Colonic mucosa (tissue), 4 donors: Measurements from ENCODE around the gene ACSM2A. TPM values are rescaled to one million over a fixed set of nuclear protein-coding genes. Genes with fewer than 3 reads are reported as not detected.
"Not testable (repeated sequence)": the region's sequence is repeated elsewhere in the genome, so short reads cannot be mapped to it uniquely, and the experiment has no call there.

Experiments
- DNase-seq: peaks from one replicate; pipeline ENCODE4 v3.0.0-alpha.2; 2020
- H3K27ac ChIP-seq: fragments of 200-600 bp; one replicate; pipeline ENCODE4 v1.8.0; 2021
- H3K27me3 ChIP-seq: fragments of 200-600 bp; one replicate; pipeline ENCODE4 v1.8.0; 2021
- H3K36me3 ChIP-seq: fragments of 200-600 bp; one replicate; pipeline ENCODE4 v1.8.0; 2021
- H3K4me1 ChIP-seq: fragments of 200-600 bp; one replicate; pipeline ENCODE4 v1.8.0; 2021; ENCODE audit warnings: mild to moderate bottlenecking
- H3K4me3 ChIP-seq: fragments of 200-600 bp; one replicate; pipeline ENCODE4 v1.8.0; 2021
- H3K9ac ChIP-seq, 2 donors: one replicate each; pipeline ENCODE4 v1.7.0; 2013; ENCODE audit warnings: control low read depth in 2 of 2, low read depth in 2 of 2, low read length in 2 of 2
- H3K9me3 ChIP-seq: fragments of 200-600 bp; one replicate; pipeline ENCODE4 v1.8.0; 2021
- intact Hi-C: fragments of 100-400 bp; cut with DNase I; formaldehyde crosslinking; loops from one replicate; pipeline ENCODE4 v1.14.1; 2022
- total RNA-seq, 2 donors: library from RNA; stranded (reverse); fragmentation: NEBNext Ultra II Directional in 1 of 2; extraction: Animal tissue kit (Norgen Biotek cat#: 25700) in 1 of 2; gene quantifications; one replicate each; pipeline ENCODE4 v1.2.1, GENCODE V29; 2021
- TF ChIP-seq, protein P1 (sequence below): fragments of 200-600 bp; IDR thresholded peaks from one replicate; pipeline ENCODE4 v1.8.0; 2022; ENCODE audit warnings: antibody characterized with exemption, mild to moderate bottlenecking
- donor health status: healthy.
- donor health status: DM: no; HTN: no; CAD: no.
- donor health status: DM: no; HTN: no; CAD: no.

The ACSM2A gene
- total RNA-seq, 2 donors from 2014 or later = 0.20 TPM; not detected in 1

DNA sequence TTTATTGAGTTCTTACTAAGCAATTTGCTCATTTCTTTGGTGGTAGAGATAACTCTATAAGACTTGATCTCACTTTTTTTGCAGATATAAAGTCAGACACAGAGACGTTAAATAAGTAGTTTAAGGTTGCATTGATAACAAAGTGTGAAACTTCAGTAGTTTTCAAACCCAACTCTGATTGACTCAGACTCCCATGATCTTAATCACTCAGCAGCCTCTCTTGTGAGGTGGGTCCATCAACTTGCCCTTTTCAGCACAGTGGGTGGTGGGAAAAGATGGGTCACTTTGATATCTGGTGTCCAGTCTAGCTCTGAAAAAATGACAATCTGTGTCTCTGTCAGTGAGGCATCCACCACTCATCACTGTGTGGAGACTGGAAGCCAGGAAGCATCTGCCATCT lies 19.4 kb downstream of the ACSM2A start:
- H3K4me1 ChIP-seq, H3K27me3 ChIP-seq, H3K9ac ChIP-seq, DNase-seq, intact Hi-C loops, H3K36me3 ChIP-seq, H3K27ac ChIP-seq, H3K4me3 ChIP-seq, H3K9me3 ChIP-seq: not testable (repeated sequence)

DNA sequence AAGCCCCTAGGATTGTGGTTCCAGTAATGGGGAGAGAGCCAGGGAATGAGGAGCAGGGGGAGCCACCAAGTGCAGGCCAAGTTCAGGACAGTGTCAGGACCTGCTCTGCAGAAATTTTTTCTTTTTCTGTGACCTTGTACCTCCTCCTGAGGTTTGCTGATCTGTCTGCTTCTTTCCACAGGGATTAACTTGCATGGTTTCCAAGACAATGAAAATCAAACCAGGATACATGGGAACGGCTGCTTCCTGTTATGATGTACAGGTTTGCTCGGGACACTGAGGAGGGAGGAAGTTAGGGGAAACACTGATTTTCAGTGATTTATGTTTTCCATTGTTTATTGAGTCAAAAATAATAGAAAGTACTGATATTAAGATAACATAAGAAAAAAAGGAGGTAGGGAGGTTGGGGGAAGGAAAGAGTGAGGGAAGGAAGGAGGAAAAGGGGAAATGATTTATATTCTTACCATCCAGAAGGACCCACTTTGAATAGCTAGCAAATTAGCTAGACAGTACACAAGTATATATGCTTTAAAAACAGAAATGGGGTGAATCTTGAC lies 25.9 kb downstream of the ACSM2A start:
- H3K27me3 ChIP-seq, H3K27ac ChIP-seq, H3K9me3 ChIP-seq, H3K36me3 ChIP-seq, H3K4me1 ChIP-seq, H3K4me3 ChIP-seq, H3K9ac ChIP-seq, DNase-seq, intact Hi-C loops: not testable (repeated sequence)

DNA sequence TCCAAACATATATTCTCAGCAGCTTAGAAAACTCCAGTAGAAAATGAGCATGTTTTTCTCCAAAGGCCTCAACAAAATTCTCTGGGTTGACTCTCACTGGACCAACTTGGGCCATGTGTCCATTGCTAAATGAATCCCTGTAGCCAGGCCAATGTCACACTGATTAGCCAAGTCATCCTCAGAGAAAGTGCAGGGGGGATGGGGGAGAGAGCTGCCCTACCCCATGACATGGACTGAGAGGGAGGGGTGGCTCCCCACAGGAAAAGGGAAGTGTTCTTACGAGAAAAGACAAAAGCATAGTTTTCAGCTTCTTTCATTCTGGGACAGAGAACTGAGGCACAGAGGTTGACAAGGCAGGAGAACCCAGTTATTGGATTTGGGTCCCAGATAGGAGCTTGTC lies 32.7 kb downstream of the ACSM2A start:
- H3K9me3 ChIP-seq, H3K4me3 ChIP-seq, H3K4me1 ChIP-seq, H3K27ac ChIP-seq, H3K36me3 ChIP-seq, DNase-seq, H3K27me3 ChIP-seq, H3K9ac ChIP-seq, intact Hi-C loops: not testable (repeated sequence)

DNA sequence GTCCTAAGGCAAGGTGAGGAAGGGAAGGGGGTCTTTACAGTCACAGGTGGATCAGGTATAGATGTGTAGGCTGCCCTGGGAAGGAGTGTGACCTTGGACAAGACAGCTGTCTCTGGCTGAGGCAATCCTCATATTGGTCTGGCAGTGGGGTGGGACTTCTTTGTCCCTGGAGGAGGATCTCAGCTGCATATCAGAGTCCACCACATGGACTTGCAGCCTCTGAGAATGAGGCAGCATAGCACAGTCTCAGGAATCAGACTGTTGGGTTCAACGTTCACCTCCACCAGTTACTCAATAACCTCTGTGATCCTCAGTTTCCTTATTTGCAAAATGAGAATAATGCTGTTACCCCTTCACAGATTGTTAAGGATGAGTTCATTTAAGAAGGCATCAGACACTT lies 33.4 kb downstream of the ACSM2A start:
- no peaks in the 10 kb centered on the region for H3K27me3 ChIP-seq
- no peak overlapping the region for H3K9ac ChIP-seq
- H3K4me1 ChIP-seq = no peaks in the 10 kb centered on the region
- no peak for DNase-seq
- H3K36me3 ChIP-seq = no peaks in the 10 kb centered on the region
- no peak overlapping the region for H3K27ac ChIP-seq
- intact Hi-C loops = no loop called here
- H3K4me3 ChIP-seq = no peak overlapping the region
- no peaks in the 10 kb centered on the region for H3K9me3 ChIP-seq
- TF ChIP-seq, protein P1, sequence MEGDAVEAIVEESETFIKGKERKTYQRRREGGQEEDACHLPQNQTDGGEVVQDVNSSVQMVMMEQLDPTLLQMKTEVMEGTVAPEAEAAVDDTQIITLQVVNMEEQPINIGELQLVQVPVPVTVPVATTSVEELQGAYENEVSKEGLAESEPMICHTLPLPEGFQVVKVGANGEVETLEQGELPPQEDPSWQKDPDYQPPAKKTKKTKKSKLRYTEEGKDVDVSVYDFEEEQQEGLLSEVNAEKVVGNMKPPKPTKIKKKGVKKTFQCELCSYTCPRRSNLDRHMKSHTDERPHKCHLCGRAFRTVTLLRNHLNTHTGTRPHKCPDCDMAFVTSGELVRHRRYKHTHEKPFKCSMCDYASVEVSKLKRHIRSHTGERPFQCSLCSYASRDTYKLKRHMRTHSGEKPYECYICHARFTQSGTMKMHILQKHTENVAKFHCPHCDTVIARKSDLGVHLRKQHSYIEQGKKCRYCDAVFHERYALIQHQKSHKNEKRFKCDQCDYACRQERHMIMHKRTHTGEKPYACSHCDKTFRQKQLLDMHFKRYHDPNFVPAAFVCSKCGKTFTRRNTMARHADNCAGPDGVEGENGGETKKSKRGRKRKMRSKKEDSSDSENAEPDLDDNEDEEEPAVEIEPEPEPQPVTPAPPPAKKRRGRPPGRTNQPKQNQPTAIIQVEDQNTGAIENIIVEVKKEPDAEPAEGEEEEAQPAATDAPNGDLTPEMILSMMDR = no peak

DNA sequence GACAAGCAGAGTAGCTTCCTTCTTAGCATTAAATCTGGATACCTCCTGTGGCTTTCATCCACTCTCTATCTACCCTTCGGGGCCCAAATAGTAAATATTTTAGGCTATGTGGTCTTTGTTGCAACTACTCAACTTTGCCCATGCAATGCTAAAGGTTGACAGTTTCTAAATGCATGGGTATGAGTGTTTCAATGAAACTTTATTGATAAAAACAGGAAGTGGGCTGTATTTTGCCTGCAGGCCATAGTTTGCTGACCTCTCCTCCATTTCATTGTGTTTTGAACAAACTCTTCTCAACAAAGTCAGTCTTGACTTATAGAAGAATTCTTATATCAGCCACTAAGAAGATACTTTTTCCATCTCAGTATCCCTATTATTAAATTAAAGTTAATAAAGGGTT lies 34.1 kb downstream of the ACSM2A start:
- Histone ChIP-seq H3K36me3 (no peaks in the 10 kb centered on the region), H3K27me3 (no peaks in the 10 kb centered on the region), H3K27ac (no peak overlapping the region), H3K9me3 (no peaks in the 10 kb centered on the region), H3K4me3 (no peak overlapping the region), H3K4me1 (no peaks in the 10 kb centered on the region), H3K9ac (no peak overlapping the region)
- TF ChIP-seq, protein P1 = no peak
- intact Hi-C loops = no loop called here
- DNase-seq = no peak

DNA sequence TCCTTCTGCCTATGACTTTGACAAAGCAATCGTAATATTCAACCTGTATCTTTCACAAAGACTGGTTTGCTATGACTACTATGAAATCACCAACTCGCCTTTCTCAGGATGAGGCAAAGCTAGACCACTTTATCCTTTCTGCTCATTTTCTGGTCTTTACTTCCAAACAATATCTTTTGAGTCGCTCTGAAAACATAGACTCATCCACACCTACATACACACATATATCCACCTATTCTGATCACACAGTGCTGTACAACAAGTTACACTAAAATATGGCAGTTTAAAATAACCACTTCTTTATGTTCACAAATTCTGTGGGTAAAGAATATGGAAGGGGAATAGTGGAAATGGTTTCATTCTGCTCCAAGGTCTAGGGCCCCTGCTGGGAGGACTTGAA lies 39.7 kb downstream of the ACSM2A start:
- H3K27ac ChIP-seq, H3K9me3 ChIP-seq, H3K9ac ChIP-seq, H3K36me3 ChIP-seq, H3K4me3 ChIP-seq, DNase-seq, intact Hi-C loops, H3K27me3 ChIP-seq, H3K4me1 ChIP-seq: not testable (repeated sequence)

DNA sequence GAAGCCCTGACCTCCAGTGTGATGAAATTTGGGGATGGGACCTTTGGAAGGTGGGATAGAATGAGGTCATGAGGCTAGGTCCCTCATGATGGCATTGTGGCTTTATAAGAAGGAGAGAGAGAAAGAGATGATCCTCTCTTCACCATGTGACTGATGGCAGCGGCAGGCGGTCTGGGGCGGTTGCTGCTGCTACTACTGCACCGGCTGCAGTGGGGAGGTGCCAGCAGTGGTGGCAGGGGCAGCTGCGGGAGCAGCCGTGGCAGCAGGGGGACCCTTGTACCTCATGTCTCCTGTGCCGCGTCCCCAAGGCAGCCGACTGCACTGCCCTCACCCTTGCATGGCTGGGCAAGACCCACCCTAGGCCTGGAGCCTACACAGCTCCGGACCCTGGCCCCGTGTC lies 40.1 kb downstream of the ACSM2A start:
- H3K36me3 ChIP-seq, H3K9ac ChIP-seq, H3K4me1 ChIP-seq, H3K4me3 ChIP-seq, intact Hi-C loops, H3K27ac ChIP-seq, H3K9me3 ChIP-seq, DNase-seq, H3K27me3 ChIP-seq: not testable (repeated sequence)

DNA sequence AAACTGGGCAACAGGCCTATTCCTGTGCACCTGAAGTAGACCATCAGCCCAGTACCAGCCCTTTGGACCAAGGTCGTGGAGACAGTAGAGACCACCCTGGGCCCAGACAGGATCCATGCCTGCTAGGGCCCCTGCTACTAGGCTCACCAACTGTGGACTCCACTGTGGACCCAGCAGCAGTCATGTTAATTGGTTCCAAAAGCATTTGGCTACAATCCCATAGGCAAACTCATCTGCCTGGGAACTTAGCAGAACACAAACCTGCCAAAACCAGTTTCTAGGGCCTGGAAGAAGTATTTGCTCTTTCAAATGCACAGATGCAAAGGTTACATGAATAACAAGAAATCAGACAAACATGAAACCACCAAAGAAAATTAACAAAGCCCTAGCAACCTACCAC lies 53.1 kb downstream of the ACSM2A start:
- no peaks in the 10 kb centered on the region for H3K9me3 ChIP-seq
- no peaks in the 10 kb centered on the region for H3K4me1 ChIP-seq
- no peaks in the 10 kb centered on the region for H3K36me3 ChIP-seq
- TF ChIP-seq, protein P1 = no peak
- intact Hi-C loops = no loop called here
- no peak overlapping the region for H3K27ac ChIP-seq
- H3K9ac ChIP-seq = no peak overlapping the region
- H3K4me3 ChIP-seq = no peak overlapping the region
- no peaks in the 10 kb centered on the region for H3K27me3 ChIP-seq
- DNase-seq = no peak
